Measurements from ENCODE around the gene PAPOLA.

DNA sequence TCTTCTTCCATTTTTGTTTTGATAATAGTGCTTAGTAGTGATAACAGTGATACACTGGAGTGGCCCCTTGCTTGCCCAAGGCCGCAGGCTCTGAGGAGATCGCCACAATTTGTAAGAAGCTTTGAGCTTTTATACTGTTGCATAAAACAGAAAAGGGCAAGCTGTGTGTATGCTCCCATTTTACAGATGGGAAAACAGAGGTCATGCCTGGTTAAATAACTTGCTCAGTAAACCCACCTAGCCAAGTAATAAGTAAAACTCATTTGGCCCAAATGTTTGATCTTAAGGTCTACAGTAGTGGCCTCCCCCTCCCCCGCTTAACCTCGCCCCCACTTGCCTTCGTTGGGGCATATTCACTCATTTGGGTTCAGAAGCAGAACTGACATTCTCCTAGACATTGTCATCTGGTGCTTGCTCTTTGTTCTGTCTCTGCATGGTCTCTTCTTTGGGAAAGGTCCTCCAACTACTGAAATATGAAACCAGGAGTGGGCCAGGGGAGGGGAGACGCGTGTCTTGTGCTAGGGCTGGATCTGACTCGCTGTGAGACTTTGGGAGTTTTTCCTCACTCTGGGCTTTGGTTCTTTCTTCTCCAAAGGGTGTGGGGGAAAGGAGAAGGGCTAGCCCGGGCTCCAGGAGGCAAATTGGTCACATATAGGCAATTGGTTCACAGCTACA is 88.1 kb downstream of the PAPOLA start:
- TF ChIP-seq, protein P1, sequence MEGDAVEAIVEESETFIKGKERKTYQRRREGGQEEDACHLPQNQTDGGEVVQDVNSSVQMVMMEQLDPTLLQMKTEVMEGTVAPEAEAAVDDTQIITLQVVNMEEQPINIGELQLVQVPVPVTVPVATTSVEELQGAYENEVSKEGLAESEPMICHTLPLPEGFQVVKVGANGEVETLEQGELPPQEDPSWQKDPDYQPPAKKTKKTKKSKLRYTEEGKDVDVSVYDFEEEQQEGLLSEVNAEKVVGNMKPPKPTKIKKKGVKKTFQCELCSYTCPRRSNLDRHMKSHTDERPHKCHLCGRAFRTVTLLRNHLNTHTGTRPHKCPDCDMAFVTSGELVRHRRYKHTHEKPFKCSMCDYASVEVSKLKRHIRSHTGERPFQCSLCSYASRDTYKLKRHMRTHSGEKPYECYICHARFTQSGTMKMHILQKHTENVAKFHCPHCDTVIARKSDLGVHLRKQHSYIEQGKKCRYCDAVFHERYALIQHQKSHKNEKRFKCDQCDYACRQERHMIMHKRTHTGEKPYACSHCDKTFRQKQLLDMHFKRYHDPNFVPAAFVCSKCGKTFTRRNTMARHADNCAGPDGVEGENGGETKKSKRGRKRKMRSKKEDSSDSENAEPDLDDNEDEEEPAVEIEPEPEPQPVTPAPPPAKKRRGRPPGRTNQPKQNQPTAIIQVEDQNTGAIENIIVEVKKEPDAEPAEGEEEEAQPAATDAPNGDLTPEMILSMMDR (IDR thresholded peaks at IDR 0.05), result no peak
- TF ChIP-seq POLR2A (IDR thresholded peaks at IDR 0.05), result no peak
- no peak for TF ChIP-seq POLR2AphosphoS5 (IDR thresholded peaks at IDR 0.05)

Measured in stomach (tissue), 4 donors.